ENCODE results near the gene GPBP1. TPM values are rescaled to one million over a fixed set of nuclear protein-coding genes. Genes with fewer than 3 reads are reported as not detected.

The GPBP1 gene
- total RNA-seq, 1 experiment from 2014 or later, result 112 TPM

- no peak overlapping the region for H3K14ac ChIP-seq (ENCODE audit: insufficient read depth, low read length)
- no peak for TF ChIP-seq CTCF (conservative IDR thresholded peaks at IDR 0.05)
- no peaks in the 10 kb centered on the region for H3K23me2 ChIP-seq (ENCODE audit: insufficient read length, low read depth, low read length, poor library complexity, severe bottlenecking)
- H4K8ac ChIP-seq (replicated peaks; ENCODE audit: insufficient read length, low read depth, low read length), result no peak overlapping the region
- no peak overlapping the region for H2BK15ac ChIP-seq (ENCODE audit: low read depth, low read length)
- H2BK20ac ChIP-seq (ENCODE audit: low read depth, low read length, poor library complexity, severe bottlenecking), result no peak overlapping the region
- Mint-ChIP-seq H3K4me3 (no peak overlapping the region), H3K36me3 (ENCODE audit: insufficient read depth in 1 of 3, low read depth in 3 of 3) (peaks cover 13 to 29% (median 19%) of the 10 kb centered on the region in 3 experiments; a peak in 6 of 7 replicates), H3K27me3 (ENCODE audit: low read depth) (no peaks in the 10 kb centered on the region), H3K4me1 (peaks cover 28 to 42% of the 10 kb centered on the region in 2 experiments), H3K9me3 (no peaks in the 10 kb centered on the region), H3K27ac (no peak overlapping the region)
- H3K27ac ChIP-seq (ENCODE audit: insufficient read length, low read depth, low read length), result no peak overlapping the region
- DNase-seq, result no peak
- no peaks in the 10 kb centered on the region for H3K27me3 ChIP-seq (ENCODE audit: insufficient read depth, low read length)
- peaks cover 3% of the 10 kb centered on the region for H4K20me1 ChIP-seq (ENCODE audit: control insufficient read depth, insufficient read depth, insufficient read length)
- no peak overlapping the region for H2BK5ac ChIP-seq (ENCODE audit: insufficient read length, low read length)
- H3K9ac ChIP-seq (ENCODE audit: extremely low read depth, insufficient read length, low read length), result no peak overlapping the region
- H3T11ph ChIP-seq (ENCODE audit: low read length), result no peak overlapping the region
- H3K18ac ChIP-seq (ENCODE audit: insufficient read length, low read depth, low read length), result no peak overlapping the region
- H4K5ac ChIP-seq (ENCODE audit: insufficient read length, low read depth, low read length), result no peak overlapping the region
- H3K79me1 ChIP-seq (ENCODE audit: insufficient read depth, low read depth, low read length, poor library complexity, severe bottlenecking), result peaks cover 4% of the 10 kb centered on the region
- H3K23ac ChIP-seq (ENCODE audit: insufficient read length, low read depth, low read length), result no peak overlapping the region
- no peak overlapping the region for H3K4ac ChIP-seq (ENCODE audit: low read depth, low read length)
- no peak overlapping the region for H2BK12ac ChIP-seq (ENCODE audit: insufficient read length, low read depth, low read length)
- no CpG with 5 or more reads among the region's 2 CpGs for WGBS (ENCODE audit: extremely low coverage, insufficient read length, low lambda C conversion rate)
- peaks cover 80% of the 10 kb centered on the region for H3K79me2 ChIP-seq (ENCODE audit: insufficient read depth, low read length)
- H4K91ac ChIP-seq (ENCODE audit: insufficient read length, low read depth, low read length), result no peak overlapping the region
- H2BK120ac ChIP-seq (ENCODE audit: low read depth, low read length, poor library complexity, severe bottlenecking), result no peak overlapping the region
- no peak overlapping the region for H3K4me2 ChIP-seq (ENCODE audit: insufficient read depth, insufficient read length, low read length)
- no peak overlapping the region for H2AFZ ChIP-seq (ENCODE audit: low read length)
- H2AK5ac ChIP-seq (ENCODE audit: insufficient read length, low read length), result no peak overlapping the region
- H3K56ac ChIP-seq (ENCODE audit: insufficient read length, low read depth, low read length), result no peak overlapping the region
- no peaks in the 10 kb centered on the region for H3K9me3 ChIP-seq (ENCODE audit: control insufficient read depth, low read depth, low read length)
- no peaks in the 10 kb centered on the region; the same call in 1 of the 2 replicates for H3K4me1 ChIP-seq (ENCODE audit: insufficient read depth, low read length)
These were observed 16.7 kb downstream of the GPBP1 start for GRCh38 chr5:57190593-57190992.
